ENCODE results near the gene ARHGAP44. TPM values are rescaled to one million over a fixed set of nuclear protein-coding genes. Genes with fewer than 3 reads are reported as not detected.

Gene ARHGAP44
- total RNA-seq, 6 donors from 2014 or later = 36.3 to 56.4 (median 41.8) TPM

GRCh38 chr17:12902046-12902445 is 112.7 kb downstream of the ARHGAP44 start:
- H3K36me3 ChIP-seq = no peaks in the 10 kb centered on the region
- no peak for DNase-seq
- H3K9me3 ChIP-seq = no peaks in the 10 kb centered on the region
- no peak for ATAC-seq (ENCODE audit: low FRiP score in 2 of 2)
- no peak overlapping the region for H3K4me3 ChIP-seq
- peaks cover 0 to 11% (median 0%) of the 10 kb centered on the region in 4 donors for H3K4me1 ChIP-seq
- no peaks in the 10 kb centered on the region for H3K27me3 ChIP-seq
- TF ChIP-seq POLR2A (IDR thresholded peaks at IDR 0.05) (no peak), POLR2AphosphoS5 (IDR thresholded peaks at IDR 0.05) (no peak), EP300 (IDR thresholded peaks at IDR 0.05) (no peak), CTCF (IDR thresholded peaks at IDR 0.05) (no peak)
- 71 to 81% methylated on average over 3 of the region's 3 CpGs for WGBS, 2 donors
- no peak overlapping the region for H3K27ac ChIP-seq

- no peaks in the 10 kb centered on the region for H3K36me3 ChIP-seq
- peaks cover 0 to 2% (median 0%) of the 10 kb centered on the region in 4 donors for H3K4me1 ChIP-seq
- no peak for TF ChIP-seq POLR2AphosphoS5 (IDR thresholded peaks at IDR 0.05)
- no peak for TF ChIP-seq CTCF (IDR thresholded peaks at IDR 0.05)
- no peak for TF ChIP-seq EP300 (IDR thresholded peaks at IDR 0.05)
- TF ChIP-seq POLR2A (IDR thresholded peaks at IDR 0.05) = no peak
- no peak for DNase-seq
- no peaks in the 10 kb centered on the region for H3K27me3 ChIP-seq
- H3K27ac ChIP-seq = no peak overlapping the region
- peaks cover 0 to 6% (median 0%) of the 10 kb centered on the region in 4 donors for H3K9me3 ChIP-seq
- H3K4me3 ChIP-seq = no peak overlapping the region
- ATAC-seq (ENCODE audit: low FRiP score in 2 of 2) = no peak
Observed at GRCh38 chr17:12907477-12907876, 118.2 kb downstream of the ARHGAP44 start.

DNA sequence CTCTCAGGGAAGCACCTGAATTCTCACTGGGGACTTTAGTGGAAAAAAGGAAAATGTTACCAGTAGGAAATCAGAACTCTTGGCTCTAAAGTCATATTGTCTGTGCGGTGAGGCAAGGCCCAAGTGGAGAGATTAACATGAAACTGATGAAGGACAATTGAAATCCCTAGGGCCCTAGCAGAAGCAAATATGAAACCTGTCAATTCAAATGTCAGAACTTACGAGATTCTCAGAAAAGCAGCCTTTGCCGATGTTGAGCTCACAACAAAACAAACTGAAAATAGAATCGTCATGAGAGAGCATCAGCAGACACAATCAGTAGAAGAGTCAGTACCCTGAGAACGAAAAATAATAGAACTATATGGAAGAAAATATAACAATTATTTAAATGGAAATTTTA is 119.7 kb downstream of the ARHGAP44 start:
- WGBS, 2 donors = 83 to 92% methylated on average over 5 of the region's 5 CpGs
- Histone ChIP-seq H3K4me1 (no peaks in the 10 kb centered on the region), H3K9me3 (peaks cover 0 to 6% (median 0%) of the 10 kb centered on the region in 4 donors), H3K4me3 (no peak overlapping the region), H3K27ac (no peak overlapping the region), H3K27me3 (no peaks in the 10 kb centered on the region), H3K36me3 (no peaks in the 10 kb centered on the region)
- ATAC-seq (ENCODE audit: low FRiP score in 2 of 2) (no peak), DNase-seq (no peak)
- no peak for TF ChIP-seq POLR2A (IDR thresholded peaks at IDR 0.05)
- TF ChIP-seq CTCF (IDR thresholded peaks at IDR 0.05) = no peak
- no peak for TF ChIP-seq EP300 (IDR thresholded peaks at IDR 0.05)
- TF ChIP-seq POLR2AphosphoS5 (IDR thresholded peaks at IDR 0.05) = no peak

DNA sequence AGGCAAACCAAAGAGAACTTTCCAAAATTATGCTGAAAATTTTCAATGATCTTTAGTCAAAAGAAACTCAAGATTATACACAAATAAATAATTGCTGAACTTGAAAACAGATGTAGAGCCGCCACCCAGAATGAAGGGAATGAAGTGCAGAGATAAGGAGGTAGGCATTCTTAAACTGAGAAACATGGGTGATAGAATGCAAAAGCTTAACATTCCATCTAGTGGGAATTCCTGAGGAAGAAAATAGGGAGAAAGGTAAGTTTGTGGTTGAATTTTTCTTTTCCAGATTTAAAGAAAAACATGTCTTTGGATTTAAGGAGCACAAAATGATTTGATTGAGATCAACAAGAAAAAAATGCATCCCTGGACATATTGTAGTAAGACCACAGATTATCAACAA is 120.2 kb downstream of the ARHGAP44 start:
- Histone ChIP-seq H3K9me3 (peaks cover 0 to 6% (median 0%) of the 10 kb centered on the region in 4 donors), H3K4me1 (no peaks in the 10 kb centered on the region), H3K27ac (no peak overlapping the region), H3K27me3 (no peaks in the 10 kb centered on the region), H3K4me3 (no peak overlapping the region), H3K36me3 (no peaks in the 10 kb centered on the region)
- TF ChIP-seq POLR2A (IDR thresholded peaks at IDR 0.05) (no peak), CTCF (IDR thresholded peaks at IDR 0.05) (no peak), EP300 (IDR thresholded peaks at IDR 0.05) (no peak), POLR2AphosphoS5 (IDR thresholded peaks at IDR 0.05) (no peak)
- ATAC-seq (ENCODE audit: low FRiP score in 2 of 2) (no peak), DNase-seq (no peak)
- WGBS, 2 donors = 70 to 86% methylated on average over 1 of the region's 1 CpG

DNA sequence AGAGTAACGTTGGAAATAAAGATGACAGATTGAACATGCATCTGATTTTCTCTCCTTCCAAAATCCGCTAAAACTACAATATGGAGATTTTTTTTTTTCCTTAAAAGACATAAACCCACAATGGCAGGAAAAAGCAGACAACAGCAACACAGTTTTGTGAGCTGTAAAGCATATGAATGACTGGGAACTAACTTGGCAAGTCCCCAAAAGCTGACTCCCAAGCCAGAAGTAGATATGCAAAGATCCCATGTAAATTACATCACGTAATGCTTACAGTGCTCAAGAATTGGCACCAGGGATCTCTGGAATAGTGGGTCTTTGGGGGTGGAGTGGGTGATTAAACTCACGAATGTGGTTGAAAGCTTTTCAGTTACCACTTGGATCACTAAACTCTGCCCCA is 121.9 kb downstream of the ARHGAP44 start:
- no peak overlapping the region for H3K4me3 ChIP-seq
- H3K36me3 ChIP-seq = no peaks in the 10 kb centered on the region
- no peak for DNase-seq
- no peak overlapping the region for H3K27ac ChIP-seq
- 59 to 72% methylated on average over 4 of the region's 4 CpGs for WGBS, 2 donors
- TF ChIP-seq POLR2AphosphoS5 (IDR thresholded peaks at IDR 0.05) (no peak), CTCF (IDR thresholded peaks at IDR 0.05) (no peak), POLR2A (IDR thresholded peaks at IDR 0.05) (no peak), EP300 (IDR thresholded peaks at IDR 0.05) (no peak)
- peaks cover 0 to 6% (median 0%) of the 10 kb centered on the region in 4 donors for H3K9me3 ChIP-seq
- H3K27me3 ChIP-seq = no peaks in the 10 kb centered on the region
- no peak for ATAC-seq (ENCODE audit: low FRiP score in 2 of 2)
- H3K4me1 ChIP-seq = no peaks in the 10 kb centered on the region
